Uterus (tissue), 2 donors: ENCODE data around the gene NUTF2.

Experiments used
- CTCF ChIP-seq, 4 experiments: fragments of 200-600 bp in 2 of 4; fragments of 450-650 bp in 2 of 4; sonication (generic) in 2 of 4; IDR thresholded peaks; one replicate each; pipeline ENCODE4 v1.5.1; 2016 to 2019; ENCODE audit warnings: antibody characterized with exemption in 4 of 4, mild to moderate bottlenecking in 2 of 4, moderate library complexity in 1 of 4
- POLR2A ChIP-seq, 2 donors: fragments of 450-650 bp; IDR thresholded peaks; one replicate each; pipeline ENCODE4 v1.6.1; 2016; ENCODE audit warnings: antibody characterized with exemption in 2 of 2, mild to moderate bottlenecking in 1 of 2, moderate library complexity in 1 of 2

GRCh38 chr16:67845291-67846062 lies 1.3 kb upstream of the NUTF2 start:
- TF ChIP-seq CTCF (IDR thresholded peaks at IDR 0.05) (no peak), POLR2A (IDR thresholded peaks at IDR 0.05) (no peak)
